Panc1 (cell line): ENCODE measurements around the gene JCHAIN. TPM values are rescaled to one million over a fixed set of nuclear protein-coding genes. Genes with fewer than 3 reads are reported as not detected.

Source experiments
- ATAC-seq: fragments of 200-7000 bp; cut with Tn5 transposase; 2 replicates; pipeline ENCODE4 v1.9.1; 2020; ENCODE audit warnings: mild to moderate bottlenecking, moderate library complexity
- BruUV-seq: library from RNA; stranded (reverse); fragments of 400-500 nt; replicated peaks from 2 replicates; lab custom pipeline; 2021; lab: Mats Ljungman, UMichigan
- CTCF ChIA-PET: fragments of 300-600 bp; sonication (Branson Sonifier 250); formaldehyde crosslinking; loops from one replicate; lab custom pipeline; 2022; ENCODE audit warnings: antibody characterized with exemption; lab: Charles Lee
- POLR2A ChIA-PET: fragments of 300-600 bp; sonication (Branson Sonifier 250); formaldehyde crosslinking; loops from one replicate; lab custom pipeline; 2022; ENCODE audit warnings: antibody characterized with exemption; lab: Charles Lee
- DNase-seq: peaks from one replicate; pipeline ENCODE4 v3.0.0-alpha.2; 2010; ENCODE audit warnings: low read depth, low spot score
- H3K27ac ChIP-seq: 2 replicates; pipeline ENCODE4 v1.5.1; 2011; ENCODE audit warnings: mild to moderate bottlenecking, low read length, inconsistent platforms
- H3K27me3 ChIP-seq: fragments of 200-500 bp; sonication (Bioruptor generic); 2 replicates; pipeline ENCODE4 v1.6.0; 2014; ENCODE audit warnings: low read length, inconsistent platforms; ENCODE audit not compliant: control insufficient read depth, insufficient read depth
- H3K36me3 ChIP-seq: fragments of 200-500 bp; sonication (Bioruptor generic); 2 replicates; pipeline ENCODE4 v1.5.1; 2014; ENCODE audit warnings: inconsistent platforms, mild to moderate bottlenecking, low read length, moderate library complexity; ENCODE audit not compliant: control insufficient read depth, insufficient read depth
- H3K4me1 ChIP-seq: 2 replicates; pipeline ENCODE4 v1.5.1; 2011; ENCODE audit warnings: inconsistent platforms, mild to moderate bottlenecking, low read length, moderate library complexity; ENCODE audit not compliant: control insufficient read depth, insufficient read depth
- H3K4me3 ChIP-seq, 2 experiments: 2 replicates each; pipeline ENCODE4 v1.5.1; 2011 to 2012; ENCODE audit warnings: low read depth in 2 of 2, low read length in 2 of 2, mild to moderate bottlenecking in 2 of 2, inconsistent platforms in 1 of 2, moderate library complexity in 1 of 2
- H3K9me3 ChIP-seq: fragments of 200-500 bp; sonication (Bioruptor generic); 2 replicates; pipeline ENCODE4 v1.5.1; 2014; ENCODE audit warnings: low read depth, mild to moderate bottlenecking, inconsistent platforms, low read length, moderate library complexity; ENCODE audit not compliant: control insufficient read depth, insufficient read depth
- POLR2AphosphoS5 ChIP-seq: IDR thresholded peaks from 2 replicates; pipeline ENCODE4 v1.6.1; 2012; ENCODE audit warnings: mild to moderate bottlenecking, low read depth, low read length, moderate library complexity
- SIN3A ChIP-seq: IDR thresholded peaks from 2 replicates; pipeline ENCODE4 v1.6.1; 2012; ENCODE audit warnings: low read depth, mild to moderate bottlenecking, low read length, moderate library complexity, borderline replicate concordance; ENCODE audit not compliant: insufficient read depth
- TCF7L2 ChIP-seq: IDR thresholded peaks from 2 replicates; pipeline ENCODE4 v1.6.1; 2011; ENCODE audit warnings: mild to moderate bottlenecking, low read depth, low read length, inconsistent platforms
- in situ Hi-C: cut with HindIII; loops from 2 replicates; pipeline ENCODE4 v1.10.0; 2016; ENCODE audit warnings: low sequenced_read_pairs, low pct_unique_long_range_greater_than_20kb
- intact Hi-C: fragments of 100-400 bp; cut with micrococcal nuclease; formaldehyde crosslinking; loops from one replicate; pipeline ENCODE4 v1.10.0; 2022; ENCODE audit not compliant: unreplicated experiment
- total RNA-seq: library from RNA; stranded (reverse); gene quantifications from one replicate; pipeline ENCODE4 v1.2.1, GENCODE V29; 2021; ENCODE audit not compliant: unreplicated experiment
- TF ChIP-seq, protein P1 (sequence below), 2 experiments: IDR thresholded peaks; 2 replicates each; pipeline ENCODE4 v1.6.1; 2011 to 2012; ENCODE audit warnings: low read depth in 2 of 2, control low read depth in 1 of 2, low read length in 1 of 2, mild to moderate bottlenecking in 1 of 2, moderate library complexity in 1 of 2; ENCODE audit not compliant: insufficient read depth in 1 of 2
- TF ChIP-seq, protein P2 (sequence below): fragments of 450-650 bp; IDR thresholded peaks from 2 replicates; pipeline ENCODE4 v1.5.1; 2017; ENCODE audit warnings: mild to moderate bottlenecking

JCHAIN gene
- total RNA-seq, 1 experiment from 2014 or later, result 0.36 TPM

DNA sequence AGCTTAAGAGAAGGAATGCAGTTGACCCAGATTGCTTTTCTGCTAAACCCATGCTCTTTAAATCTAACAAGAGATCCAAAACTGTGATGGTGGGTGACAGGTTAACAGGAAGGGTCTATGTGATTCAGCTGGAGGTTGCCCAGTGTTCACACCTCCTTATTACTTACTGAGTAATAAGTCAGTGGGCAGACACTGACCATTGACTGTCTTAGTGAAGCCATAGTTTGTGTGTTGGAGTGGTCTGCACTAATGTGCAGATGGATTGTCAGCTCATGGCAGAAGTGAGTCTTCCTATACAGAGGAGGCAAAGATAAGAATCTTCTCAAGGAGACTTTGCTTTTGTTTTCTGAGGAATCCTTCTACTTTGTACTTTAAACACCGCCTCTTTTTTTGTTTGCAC, 40.2 kb upstream of the JCHAIN start:
- Histone ChIP-seq H3K4me3 (peak overlapping the region; percentile 67 to 82), H3K27ac (peak overlapping the region; percentile 87), H3K9me3 (no peaks in the 10 kb centered on the region), H3K4me1 (peaks cover 22% of the 10 kb centered on the region), H3K27me3 (no peaks in the 10 kb centered on the region), H3K36me3 (no peaks in the 10 kb centered on the region)
- CTCF ChIA-PET, result no interaction called here
- BruUV-seq, result TSS peak; percentile 66
- intact Hi-C loops, result no loop called here
- TF ChIP-seq TCF7L2, result no peak
- TF ChIP-seq SIN3A, result no peak
- TF ChIP-seq, protein P1, sequence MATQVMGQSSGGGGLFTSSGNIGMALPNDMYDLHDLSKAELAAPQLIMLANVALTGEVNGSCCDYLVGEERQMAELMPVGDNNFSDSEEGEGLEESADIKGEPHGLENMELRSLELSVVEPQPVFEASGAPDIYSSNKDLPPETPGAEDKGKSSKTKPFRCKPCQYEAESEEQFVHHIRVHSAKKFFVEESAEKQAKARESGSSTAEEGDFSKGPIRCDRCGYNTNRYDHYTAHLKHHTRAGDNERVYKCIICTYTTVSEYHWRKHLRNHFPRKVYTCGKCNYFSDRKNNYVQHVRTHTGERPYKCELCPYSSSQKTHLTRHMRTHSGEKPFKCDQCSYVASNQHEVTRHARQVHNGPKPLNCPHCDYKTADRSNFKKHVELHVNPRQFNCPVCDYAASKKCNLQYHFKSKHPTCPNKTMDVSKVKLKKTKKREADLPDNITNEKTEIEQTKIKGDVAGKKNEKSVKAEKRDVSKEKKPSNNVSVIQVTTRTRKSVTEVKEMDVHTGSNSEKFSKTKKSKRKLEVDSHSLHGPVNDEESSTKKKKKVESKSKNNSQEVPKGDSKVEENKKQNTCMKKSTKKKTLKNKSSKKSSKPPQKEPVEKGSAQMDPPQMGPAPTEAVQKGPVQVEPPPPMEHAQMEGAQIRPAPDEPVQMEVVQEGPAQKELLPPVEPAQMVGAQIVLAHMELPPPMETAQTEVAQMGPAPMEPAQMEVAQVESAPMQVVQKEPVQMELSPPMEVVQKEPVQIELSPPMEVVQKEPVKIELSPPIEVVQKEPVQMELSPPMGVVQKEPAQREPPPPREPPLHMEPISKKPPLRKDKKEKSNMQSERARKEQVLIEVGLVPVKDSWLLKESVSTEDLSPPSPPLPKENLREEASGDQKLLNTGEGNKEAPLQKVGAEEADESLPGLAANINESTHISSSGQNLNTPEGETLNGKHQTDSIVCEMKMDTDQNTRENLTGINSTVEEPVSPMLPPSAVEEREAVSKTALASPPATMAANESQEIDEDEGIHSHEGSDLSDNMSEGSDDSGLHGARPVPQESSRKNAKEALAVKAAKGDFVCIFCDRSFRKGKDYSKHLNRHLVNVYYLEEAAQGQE (IDR thresholded peaks at IDR 0.05; ENCODE audit: insufficient read depth in 1 of 2, low read depth in 2 of 2, low read length in 1 of 2), result no peak
- TF ChIP-seq POLR2AphosphoS5, result no peak
- TF ChIP-seq, protein P2, sequence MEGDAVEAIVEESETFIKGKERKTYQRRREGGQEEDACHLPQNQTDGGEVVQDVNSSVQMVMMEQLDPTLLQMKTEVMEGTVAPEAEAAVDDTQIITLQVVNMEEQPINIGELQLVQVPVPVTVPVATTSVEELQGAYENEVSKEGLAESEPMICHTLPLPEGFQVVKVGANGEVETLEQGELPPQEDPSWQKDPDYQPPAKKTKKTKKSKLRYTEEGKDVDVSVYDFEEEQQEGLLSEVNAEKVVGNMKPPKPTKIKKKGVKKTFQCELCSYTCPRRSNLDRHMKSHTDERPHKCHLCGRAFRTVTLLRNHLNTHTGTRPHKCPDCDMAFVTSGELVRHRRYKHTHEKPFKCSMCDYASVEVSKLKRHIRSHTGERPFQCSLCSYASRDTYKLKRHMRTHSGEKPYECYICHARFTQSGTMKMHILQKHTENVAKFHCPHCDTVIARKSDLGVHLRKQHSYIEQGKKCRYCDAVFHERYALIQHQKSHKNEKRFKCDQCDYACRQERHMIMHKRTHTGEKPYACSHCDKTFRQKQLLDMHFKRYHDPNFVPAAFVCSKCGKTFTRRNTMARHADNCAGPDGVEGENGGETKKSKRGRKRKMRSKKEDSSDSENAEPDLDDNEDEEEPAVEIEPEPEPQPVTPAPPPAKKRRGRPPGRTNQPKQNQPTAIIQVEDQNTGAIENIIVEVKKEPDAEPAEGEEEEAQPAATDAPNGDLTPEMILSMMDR, result no peak
- POLR2A ChIA-PET, result no interaction called here
- DNase-seq (no peak), ATAC-seq (no peak)
- in situ Hi-C loops, result no loop called here

DNA sequence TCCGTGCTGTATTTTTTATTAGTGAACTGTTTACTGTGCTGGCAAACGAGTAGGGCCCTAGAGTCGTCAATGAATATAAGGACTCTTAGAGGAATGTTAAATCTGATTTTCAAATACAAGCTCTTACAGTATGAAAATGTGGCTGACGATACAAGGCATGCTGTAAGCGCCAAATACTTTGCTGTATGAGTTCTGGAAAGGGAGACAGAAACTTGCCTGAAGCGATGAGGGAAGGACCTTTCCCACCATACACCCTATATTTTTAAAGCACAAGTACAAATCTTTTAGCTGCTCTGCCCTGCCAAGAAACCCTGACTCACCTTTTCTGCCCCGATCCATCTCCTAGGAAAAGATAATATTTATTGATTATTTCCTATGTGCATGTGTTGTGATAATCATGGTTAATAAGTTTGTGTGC, 39.7 kb upstream of the JCHAIN start:
- ATAC-seq (no peak), DNase-seq (no peak)
- intact Hi-C loops (no loop called here), in situ Hi-C loops (no loop called here)
- Histone ChIP-seq H3K4me3 (peak overlapping the region; percentile 67 to 82), H3K9me3 (no peaks in the 10 kb centered on the region), H3K4me1 (peaks cover 22% of the 10 kb centered on the region), H3K36me3 (no peaks in the 10 kb centered on the region), H3K27ac (peak overlapping the region; percentile 87), H3K27me3 (no peaks in the 10 kb centered on the region)
- ChIA-PET POLR2A (no interaction called here), CTCF (no interaction called here)
- no peak for TF ChIP-seq TCF7L2
- TF ChIP-seq, protein P2, result no peak
- no peak for TF ChIP-seq SIN3A
- TF ChIP-seq, protein P1 (IDR thresholded peaks at IDR 0.05; ENCODE audit: insufficient read depth in 1 of 2, low read depth in 2 of 2, low read length in 1 of 2), result no peak
- no peak for TF ChIP-seq POLR2AphosphoS5
- BruUV-seq, result no TSS peak
